ENCODE results near the gene IFNG.

DNA sequence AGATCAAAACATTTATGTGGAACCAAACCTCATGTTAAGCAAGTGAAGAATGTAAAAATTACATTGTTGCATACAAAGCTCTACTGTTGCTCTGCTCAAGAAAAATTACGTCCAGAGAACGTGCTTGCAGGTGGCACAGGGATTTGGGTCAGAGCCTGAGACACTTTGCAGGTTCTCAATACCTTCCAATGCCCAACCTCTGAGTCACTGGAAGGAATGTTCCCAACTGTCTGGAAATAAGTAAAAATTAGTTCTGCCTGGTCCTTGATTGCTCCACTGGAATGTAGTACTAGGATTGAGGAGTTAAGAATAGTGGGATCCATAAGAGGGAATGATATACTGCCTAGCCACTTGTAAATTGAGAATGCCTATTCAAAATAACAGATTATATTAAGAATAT lies 2.8 kb upstream of the IFNG start:
- TF ChIP-seq TAF1 (IDR thresholded peaks at IDR 0.05; ENCODE audit: borderline replicate concordance, low read depth, low read length) (no peak), POLR2AphosphoS5 (IDR thresholded peaks at IDR 0.05; ENCODE audit: low read depth, low read length) (no peak), POLR2A (IDR thresholded peaks at IDR 0.05; ENCODE audit: low read depth, low read length) (no peak)
